HG03558 (cell line): ENCODE results near the gene MAP3K2.
"Not testable (repeated sequence)": the region's sequence is repeated elsewhere in the genome, so short reads cannot be mapped to it uniquely, and the experiment has no call there.

Experiments used
- ATAC-seq: cut with Tn5 transposase; IDR thresholded peaks from one replicate; pipeline ENCODE4 v1.9.1; 2021; ENCODE audit warnings: moderate number of reproducible peaks; ENCODE audit not compliant: unreplicated experiment; ENCODE audit errors: extremely low read depth

MAP3K2 gene

GRCh38 chr2:127421116-127421800, 33.5 kb upstream of the MAP3K2 start:
- no peak for ATAC-seq

DNA sequence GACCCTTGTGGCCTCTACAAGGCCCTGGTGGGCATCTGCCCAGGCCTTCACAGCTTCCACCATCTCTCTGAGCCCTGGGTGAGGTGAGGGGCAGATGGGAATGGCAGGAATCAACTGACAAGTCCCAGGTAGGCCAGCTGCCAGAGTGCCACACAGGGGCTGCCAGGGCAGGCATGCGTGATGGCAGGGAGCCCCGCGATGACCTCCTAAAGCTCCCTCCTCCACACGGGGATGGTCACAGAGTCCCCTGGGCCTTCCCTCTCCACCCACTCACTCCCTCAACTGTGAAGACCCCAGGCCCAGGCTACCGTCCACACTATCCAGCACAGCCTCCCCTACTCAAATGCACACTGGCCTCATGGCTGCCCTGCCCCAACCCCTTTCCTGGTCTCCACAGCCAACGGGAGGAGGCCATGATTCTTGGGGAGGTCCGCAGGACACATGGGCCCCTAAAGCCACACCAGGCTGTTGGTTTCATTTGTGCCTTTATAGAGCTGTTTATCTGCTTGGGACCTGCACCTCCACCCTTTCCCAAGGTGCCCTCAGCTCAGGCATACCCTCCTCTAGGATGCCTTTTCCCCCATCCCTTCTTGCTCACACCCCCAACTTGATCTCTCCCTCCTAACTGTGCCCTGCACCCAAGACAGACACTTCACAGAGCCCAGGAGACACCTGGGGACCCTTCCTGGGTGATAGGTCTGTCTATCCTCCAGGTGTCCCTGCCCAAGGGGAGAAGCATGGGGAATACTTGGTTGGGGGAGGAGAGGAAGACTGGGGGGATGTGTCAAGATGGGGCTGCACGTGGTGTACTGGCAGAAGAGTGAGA, 32.5 kb upstream of the MAP3K2 start:
- ATAC-seq = no peak

DNA sequence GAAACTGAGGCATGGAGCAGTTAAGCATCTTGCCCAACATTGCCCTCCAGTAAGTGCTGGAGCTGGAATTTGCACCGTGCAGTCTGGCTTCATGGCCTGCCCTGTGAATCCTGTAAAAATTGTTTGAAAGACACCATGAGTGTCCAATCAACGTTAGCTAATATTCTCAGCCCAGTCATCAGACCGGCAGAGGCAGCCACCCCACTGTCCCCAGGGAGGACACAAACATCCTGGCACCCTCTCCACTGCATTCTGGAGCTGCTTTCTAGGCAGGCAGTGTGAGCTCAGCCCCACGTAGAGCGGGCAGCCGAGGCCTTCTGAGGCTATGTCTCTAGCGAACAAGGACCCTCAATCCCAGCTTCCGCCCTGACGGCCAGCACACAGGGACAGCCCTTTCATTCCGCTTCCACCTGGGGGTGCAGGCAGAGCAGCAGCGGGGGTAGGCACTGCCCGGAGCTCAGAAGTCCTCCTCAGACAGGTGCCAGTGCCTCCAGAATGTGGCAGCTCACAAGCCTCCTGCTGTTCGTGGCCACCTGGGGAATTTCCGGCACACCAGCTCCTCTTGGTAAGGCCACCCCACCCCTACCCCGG, 31.8 kb upstream of the MAP3K2 start:
- no peak for ATAC-seq

- no peak for ATAC-seq
Observed at GRCh38 chr2:127419112-127419430, 31.3 kb upstream of the MAP3K2 start.

DNA sequence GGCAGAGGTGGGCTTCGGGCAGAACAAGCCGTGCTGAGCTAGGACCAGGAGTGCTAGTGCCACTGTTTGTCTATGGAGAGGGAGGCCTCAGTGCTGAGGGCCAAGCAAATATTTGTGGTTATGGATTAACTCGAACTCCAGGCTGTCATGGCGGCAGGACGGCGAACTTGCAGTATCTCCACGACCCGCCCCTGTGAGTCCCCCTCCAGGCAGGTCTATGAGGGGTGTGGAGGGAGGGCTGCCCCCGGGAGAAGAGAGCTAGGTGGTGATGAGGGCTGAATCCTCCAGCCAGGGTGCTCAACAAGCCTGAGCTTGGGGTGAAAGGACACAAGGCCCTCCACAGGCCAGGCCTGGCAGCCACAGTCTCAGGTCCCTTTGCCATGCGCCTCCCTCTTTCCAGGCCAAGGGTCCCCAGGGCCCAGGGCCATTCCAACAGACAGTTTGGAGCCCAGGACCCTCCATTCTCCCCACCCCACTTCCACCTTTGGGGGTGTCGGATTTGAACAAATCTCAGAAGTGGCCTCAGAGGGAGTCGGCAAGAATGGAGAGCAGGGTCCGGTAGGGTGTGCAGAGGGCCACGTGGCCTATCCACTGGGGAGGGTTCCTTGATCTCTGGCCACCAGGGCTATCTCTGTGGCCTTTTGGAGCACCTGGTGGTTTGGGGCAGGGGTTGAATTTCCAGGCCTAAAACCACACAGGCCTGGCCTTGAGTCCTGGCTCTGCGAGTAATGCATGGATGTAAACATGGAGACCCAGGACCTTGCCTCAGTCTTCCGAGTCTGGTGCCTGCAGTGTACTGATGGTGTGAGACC, 30.7 kb upstream of the MAP3K2 start, which contains the start of gene PROC:
Gene PROC, plus strand, starts transcription at position 128 of the 812 bp plus-strand sequence. CDS start 1,516 bp downstream, outside the sequence.
- ATAC-seq = no peak

DNA sequence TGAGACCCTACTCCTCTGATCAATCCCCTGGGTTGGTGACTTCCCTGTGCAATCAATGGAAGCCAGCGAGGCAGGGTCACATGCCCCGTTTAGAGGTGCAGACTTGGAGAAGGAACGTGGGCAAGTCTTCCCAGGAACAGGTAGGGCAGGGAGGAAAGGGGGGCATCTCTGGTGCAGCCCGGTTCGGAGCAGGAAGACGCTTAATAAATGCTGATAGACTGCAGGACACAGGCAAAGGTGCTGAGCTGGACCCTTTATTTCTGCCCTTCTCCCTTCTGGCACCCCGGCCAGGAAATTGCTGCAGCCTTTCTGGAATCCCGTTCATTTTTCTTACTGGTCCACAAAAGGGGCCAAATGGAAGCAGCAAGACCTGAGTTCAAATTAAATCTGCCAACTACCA, 29.6 kb upstream of the MAP3K2 start:
- ATAC-seq = no peak

GRCh38 chr2:127416506-127417001, 28.8 kb upstream of the MAP3K2 start:
- peak; percentile 5 for ATAC-seq

DNA sequence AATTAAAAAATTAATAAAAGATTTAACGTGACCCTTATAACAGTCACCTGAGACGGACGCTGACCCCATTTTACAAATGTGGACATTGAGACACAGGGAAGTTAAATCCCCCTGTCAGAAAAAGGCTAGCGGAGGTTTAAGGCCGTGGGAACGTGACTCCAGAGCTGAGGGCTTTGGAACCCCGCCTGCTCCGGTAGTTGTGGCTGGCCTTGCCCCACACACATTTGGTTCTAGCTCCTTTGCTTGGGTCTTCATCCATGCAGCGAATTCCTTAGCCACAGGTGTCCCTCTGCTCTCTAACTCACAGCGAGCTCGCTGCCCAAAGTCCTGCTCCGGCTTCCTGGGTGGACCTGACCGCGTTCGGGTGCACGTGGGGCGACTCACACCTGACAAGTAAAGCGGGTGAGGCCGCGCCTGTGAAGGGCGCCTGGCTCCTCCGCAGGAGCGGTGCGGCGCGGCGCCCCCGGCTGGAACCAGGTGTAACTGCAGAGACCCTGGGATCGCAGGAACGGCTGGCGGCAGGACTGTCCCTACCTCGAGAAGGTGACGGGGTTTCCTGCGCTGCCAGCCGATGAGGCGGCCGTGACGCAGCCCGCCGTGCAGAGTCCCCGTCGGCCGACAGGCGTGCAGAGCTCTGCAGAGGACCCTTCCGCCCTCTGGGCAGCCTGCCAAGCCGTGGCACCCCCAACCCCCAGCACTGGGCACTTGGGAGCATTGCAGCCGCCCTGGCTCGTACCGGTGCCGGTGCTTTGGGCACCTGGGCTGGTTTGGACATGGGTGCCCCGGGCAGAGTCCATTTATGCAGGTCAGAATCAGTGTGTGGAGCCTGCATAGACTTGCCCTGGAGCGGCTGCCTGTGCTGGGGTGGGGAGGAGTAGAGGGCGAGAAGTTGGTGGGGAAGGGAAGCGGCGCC, 28.1 kb upstream of the MAP3K2 start:
- peak; percentile 88 for ATAC-seq

GRCh38 chr2:127414638-127415592, 27.1 kb upstream of the MAP3K2 start:
- no peak for ATAC-seq

DNA sequence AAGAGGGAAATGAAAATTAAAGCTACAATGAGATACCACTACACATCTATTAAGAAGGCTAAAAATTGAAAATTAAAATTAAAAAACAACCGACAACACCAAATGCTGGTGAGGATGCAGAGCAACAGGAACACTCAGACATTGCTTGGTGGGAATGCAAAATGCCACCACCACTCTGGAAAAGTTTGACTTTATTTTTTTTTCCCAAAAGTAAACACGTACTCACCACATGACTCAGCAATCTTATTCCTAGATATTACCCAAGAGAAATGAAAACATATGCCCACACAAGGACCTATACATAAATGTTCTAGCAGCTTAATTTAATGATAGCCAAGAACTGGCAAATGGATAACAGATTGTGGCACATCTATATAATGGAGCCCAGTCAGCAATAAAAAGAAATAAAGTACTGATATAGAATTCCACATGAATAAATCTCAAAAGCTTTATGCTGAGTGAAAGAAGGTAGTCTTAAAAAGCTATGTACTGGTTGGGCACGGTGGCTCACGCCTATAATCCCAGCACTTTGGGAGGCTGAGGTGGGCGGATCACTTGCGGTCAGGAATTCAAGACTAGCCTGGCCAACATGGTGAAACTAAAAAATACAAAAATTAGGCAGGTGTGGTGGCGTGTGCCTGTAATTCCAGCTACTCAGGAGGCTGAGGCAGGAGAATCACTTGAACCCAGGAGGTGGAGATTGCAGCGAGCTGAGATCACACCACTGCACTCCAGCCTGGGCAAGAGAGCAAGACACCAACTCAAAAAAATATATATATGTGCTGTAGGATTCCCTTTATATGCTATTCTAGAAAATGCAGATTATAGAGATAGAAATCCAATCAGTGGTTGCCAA, 26.2 kb upstream of the MAP3K2 start:
- ATAC-seq = no peak

DNA sequence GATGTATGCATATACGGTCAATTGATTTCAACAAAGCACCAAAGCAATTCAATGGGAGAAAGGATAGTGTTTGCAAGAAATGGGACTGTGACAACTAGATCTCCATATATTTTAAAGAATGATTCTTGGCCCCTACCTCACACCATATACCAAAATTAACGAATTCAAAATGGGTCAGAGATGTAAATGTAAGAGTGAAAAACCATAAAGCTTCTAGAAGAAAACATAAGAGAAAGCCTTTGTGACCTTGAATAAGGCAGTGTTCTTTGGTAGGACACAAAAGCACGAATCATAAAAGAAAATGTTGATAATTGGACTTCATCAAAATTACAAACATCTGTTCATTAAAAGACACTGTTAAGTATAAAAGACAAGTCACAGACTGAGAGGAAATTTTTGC, 25.4 kb upstream of the MAP3K2 start:
- ATAC-seq = no peak

GRCh38 chr2:127411653-127412369, 24.0 kb upstream of the MAP3K2 start:
- no peak for ATAC-seq

GRCh38 chr2:127410871-127411652, 23.3 kb upstream of the MAP3K2 start:
- ATAC-seq = peak; percentile 49

DNA sequence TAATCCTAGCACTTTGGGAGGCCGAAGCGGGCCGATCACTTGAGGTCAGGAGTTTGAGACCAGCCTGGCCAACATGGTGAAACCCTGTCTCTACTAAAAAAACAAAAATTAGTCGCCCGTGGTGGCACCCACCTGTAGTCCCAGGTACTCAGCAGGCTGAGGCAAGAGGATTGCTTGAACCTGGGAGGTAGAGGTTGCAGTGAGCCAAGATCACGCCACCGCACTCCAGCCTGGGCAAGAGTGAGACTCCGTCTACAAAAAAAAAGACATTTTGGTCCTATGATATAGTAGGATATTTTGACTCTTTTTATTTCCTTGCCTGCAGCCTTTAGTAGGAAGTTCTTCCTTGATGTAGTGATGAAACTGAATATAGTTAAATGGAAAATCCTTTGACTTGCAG, 21.9 kb upstream of the MAP3K2 start:
- not testable (repeated sequence) for ATAC-seq

DNA sequence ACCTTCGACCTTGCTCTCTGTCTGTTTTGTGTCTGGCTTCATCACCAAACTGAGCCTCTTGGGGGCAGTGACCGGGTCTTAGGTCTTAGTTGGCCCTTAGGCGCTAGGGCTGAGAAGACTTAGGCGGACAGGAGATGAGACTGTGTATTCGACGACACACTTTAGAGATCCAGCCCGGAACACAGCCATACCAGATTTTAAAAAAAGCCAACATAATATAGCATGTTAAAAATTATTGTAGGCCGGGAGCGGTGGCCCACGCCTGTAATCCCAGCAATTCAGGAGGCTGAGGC, 21.0 kb upstream of the MAP3K2 start:
- no peak for ATAC-seq
